Sciatic nerve (tissue), 2 donors: Measurements from ENCODE around the gene PDHX. TPM values are rescaled to one million over a fixed set of nuclear protein-coding genes. Genes with fewer than 3 reads are reported as not detected.

Experiments used
- ATAC-seq: fragments of 200-7000 bp; cut with Tn5 transposase; one replicate; pipeline ENCODE4 v1.9.1; 2020; ENCODE audit warnings: mild to moderate bottlenecking, moderate library complexity
- DNase-seq: peaks from one replicate; pipeline ENCODE4 v3.0.0-alpha.2; 2020; ENCODE audit warnings: low spot score
- intact Hi-C: fragments of 100-400 bp; cut with DNase I; formaldehyde crosslinking; loops from one replicate; pipeline ENCODE4 v1.14.2; 2022
- total RNA-seq: library from RNA; stranded (reverse); fragmentation: NEBNext Ultra II Directional; extraction: Animal tissue kit (Norgen Biotek cat#: 25700); gene quantifications from one replicate; pipeline ENCODE4 v1.2.1, GENCODE V29; 2021
- donor health status: DM: no; HTN: no; CAD: no.
- donor health status: DM: no; HTN: no; CAD: no.

The PDHX gene
- total RNA-seq, 1 donor from 2014 or later, result 37.0 TPM

GRCh38 chr11:34977089-34977912 is 60.9 kb downstream of the PDHX start:
- intact Hi-C loops, result no loop called here
- ATAC-seq, result no peak

DNA sequence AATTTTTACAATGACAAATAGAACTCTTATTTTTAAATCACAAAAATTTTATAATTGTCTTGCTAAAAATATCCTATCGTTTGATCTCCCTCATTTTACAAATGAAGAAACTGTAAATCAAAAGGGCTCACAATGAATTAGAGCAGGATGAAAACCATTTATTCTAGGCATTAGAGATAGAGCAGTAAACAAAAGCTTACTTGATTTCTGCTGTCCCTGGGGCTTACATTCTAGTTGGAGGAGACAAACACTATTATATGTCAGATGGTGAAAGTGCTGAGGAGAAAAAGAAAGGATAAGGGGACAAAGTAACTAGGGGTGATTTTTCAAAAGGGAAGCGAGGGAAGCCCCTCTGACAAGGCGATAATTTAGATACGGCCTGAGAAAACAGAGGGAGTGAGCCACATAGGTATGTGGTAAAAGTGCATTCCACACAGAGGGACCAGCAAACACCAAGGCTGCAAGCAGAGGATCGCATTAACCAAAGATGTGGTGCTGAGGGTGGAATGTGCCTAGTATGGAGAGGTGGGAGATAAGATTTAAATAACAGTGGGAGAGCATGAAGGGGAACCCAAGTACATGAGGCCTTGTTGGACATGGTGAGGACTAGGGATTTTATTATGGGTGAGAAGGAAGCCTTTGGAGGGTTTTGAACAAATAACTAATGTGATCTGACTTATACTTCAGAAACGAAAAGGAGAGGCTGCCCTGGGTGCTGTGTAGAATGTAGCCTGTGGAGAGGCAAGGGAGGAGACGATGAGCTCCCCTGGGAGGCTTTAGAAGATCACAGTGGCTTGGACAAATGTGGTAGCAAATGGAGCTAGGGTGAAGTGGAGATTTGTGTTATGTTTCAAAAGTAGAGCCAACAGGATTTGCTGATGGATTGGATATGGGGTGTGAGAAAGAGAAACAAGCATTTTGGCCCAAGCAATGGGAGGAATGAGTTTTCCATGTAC is 62.1 kb downstream of the PDHX start:
- ATAC-seq, result no peak
- DNase-seq, result no peak
- intact Hi-C loops, result no loop called here

More at GRCh38 chr11:34977089-34977912, 60.9 kb downstream of the PDHX start:
- DNase-seq, result no peak

DNA sequence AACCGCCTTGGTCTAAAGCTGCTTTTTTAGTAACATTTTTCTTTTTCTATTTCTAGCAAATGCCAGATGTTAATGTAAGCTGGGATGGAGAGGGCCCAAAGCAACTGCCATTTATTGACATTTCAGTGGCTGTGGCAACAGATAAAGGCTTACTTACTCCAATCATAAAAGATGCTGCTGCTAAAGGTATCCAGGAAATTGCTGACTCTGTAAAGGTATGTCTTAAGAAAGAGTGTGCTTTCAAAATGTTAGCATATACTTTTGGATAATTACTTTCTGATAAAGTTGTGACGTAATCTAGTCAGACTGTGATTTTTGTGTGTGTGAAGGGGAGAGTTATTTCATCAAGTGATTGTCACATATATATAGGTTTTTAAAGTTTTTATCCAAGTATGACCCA is 68.1 kb downstream of the PDHX start:
- intact Hi-C loops, result no loop called here
- DNase-seq, result no peak
- no peak for ATAC-seq

GRCh38 chr11:34986883-34987520 is 70.6 kb downstream of the PDHX start:
- ATAC-seq (no peak), DNase-seq (no peak)
- intact Hi-C loops, result no loop called here

GRCh38 chr11:34987617-34988016 is 71.2 kb downstream of the PDHX start:
- DNase-seq, result no peak
- intact Hi-C loops, result no loop called here
- no peak for ATAC-seq

- ATAC-seq, result no peak
- intact Hi-C loops, result no loop called here
- no peak for DNase-seq
Observed at GRCh38 chr11:34988294-34989255, 72.2 kb downstream of the PDHX start.

DNA sequence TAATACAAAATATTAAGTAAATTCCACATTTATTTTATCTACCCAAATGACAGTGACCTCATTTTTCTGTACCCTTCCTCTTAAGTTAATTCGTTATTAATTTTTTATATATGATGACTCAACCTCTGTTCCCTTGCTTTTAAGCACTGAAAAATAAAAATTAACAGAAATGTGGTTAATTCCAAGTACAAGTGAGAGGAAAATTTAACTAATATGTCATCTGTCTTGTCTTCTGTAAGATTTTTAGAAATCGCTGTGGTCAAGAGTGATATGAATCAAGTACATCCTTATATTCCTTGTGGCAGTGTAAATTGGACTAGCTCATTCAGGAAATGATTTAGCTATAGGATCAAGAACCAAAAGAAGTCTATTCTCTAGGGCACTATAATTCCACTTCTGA is 74.5 kb downstream of the PDHX start:
- DNase-seq (no peak), ATAC-seq (no peak)
- intact Hi-C loops, result no loop called here

GRCh38 chr11:34994854-34995253 is 78.4 kb downstream of the PDHX start:
- DNase-seq (no peak), ATAC-seq (no peak)
- intact Hi-C loops, result no loop called here

DNA sequence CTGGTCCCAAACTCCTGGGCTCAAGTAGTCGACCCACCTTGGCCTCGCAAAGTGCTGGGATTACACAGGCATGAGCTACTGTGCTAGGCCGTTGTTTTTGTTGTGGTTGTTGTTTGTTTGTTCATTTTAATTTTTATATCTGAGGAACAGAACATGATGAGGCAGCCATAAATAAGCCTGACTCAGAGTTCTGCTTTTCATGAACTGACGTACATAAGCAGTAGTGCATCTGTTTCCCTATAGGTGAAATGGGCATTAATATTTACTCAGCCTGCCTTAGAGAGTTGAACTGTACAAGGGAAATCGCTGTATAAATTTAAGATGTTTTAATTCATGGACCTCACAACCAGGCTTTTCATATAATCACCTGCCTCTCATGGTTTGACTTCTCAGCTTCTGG is 80.5 kb downstream of the PDHX start:
- no peak for DNase-seq
- intact Hi-C loops, result no loop called here
- no peak for ATAC-seq

GRCh38 chr11:34997952-34998528 is 81.6 kb downstream of the PDHX start:
- intact Hi-C loops, result no loop called here
- DNase-seq, result no peak
- ATAC-seq, result no peak

GRCh38 chr11:34999453-34999852 is 83.0 kb downstream of the PDHX start:
- ATAC-seq (no peak), DNase-seq (no peak)
- intact Hi-C loops, result no loop called here

DNA sequence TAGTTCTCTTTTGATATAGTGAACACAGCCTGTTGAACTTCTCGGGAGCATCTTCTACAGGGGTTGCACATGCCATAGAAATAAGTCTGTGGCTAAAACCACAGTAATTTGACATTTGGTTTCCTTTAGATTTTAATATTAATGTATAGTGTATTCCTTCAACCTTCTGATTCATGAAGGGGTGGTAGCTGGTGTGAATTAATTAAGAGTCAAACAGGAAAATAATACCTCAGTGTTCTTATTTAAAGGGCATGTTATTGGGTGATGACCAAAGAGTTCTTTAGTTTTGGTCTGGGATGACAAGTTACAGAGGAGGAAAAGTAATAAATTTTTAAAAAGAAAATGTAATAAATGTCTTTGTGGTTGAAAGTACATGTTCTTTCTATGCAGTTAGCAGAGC is 86.8 kb downstream of the PDHX start:
- intact Hi-C loops, result loop anchor here (10.0 kb wide), 1 partner anchor 232 kb away; no protein-coding TSS in a partner anchor
- ATAC-seq, result no peak

DNA sequence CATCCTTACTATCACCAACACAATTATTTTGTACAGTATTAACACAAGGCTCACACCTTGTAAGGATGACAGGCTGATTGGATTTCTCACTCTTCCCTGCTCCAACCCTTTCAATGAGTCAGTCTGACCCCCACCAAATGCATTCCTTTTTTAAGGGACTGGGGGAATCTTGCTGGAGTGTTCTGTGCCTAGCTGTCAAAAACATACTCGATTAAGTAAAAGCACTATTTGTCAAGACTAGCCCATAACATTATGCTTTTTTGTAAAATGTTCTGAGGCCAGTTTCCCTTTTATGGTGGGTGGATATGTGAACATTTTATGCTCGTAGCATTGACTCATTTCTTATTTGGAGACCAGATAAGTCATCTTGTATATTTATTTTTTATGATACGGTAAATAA is 87.2 kb downstream of the PDHX start:
- ATAC-seq, result no peak
- no peak for DNase-seq
- intact Hi-C loops, result loop anchor here (10.0 kb wide), 1 partner anchor 231 kb away; no protein-coding TSS in a partner anchor

More for the DNA sequence above, 86.8 kb downstream of the PDHX start:
- DNase-seq, result no peak

GRCh38 chr11:35005141-35005780 is 88.8 kb downstream of the PDHX start:
- ATAC-seq, result no peak
- no peak for DNase-seq
- intact Hi-C loops, result loop anchor here (10.0 kb wide), 1 partner anchor 230 kb away; no protein-coding TSS in a partner anchor

DNA sequence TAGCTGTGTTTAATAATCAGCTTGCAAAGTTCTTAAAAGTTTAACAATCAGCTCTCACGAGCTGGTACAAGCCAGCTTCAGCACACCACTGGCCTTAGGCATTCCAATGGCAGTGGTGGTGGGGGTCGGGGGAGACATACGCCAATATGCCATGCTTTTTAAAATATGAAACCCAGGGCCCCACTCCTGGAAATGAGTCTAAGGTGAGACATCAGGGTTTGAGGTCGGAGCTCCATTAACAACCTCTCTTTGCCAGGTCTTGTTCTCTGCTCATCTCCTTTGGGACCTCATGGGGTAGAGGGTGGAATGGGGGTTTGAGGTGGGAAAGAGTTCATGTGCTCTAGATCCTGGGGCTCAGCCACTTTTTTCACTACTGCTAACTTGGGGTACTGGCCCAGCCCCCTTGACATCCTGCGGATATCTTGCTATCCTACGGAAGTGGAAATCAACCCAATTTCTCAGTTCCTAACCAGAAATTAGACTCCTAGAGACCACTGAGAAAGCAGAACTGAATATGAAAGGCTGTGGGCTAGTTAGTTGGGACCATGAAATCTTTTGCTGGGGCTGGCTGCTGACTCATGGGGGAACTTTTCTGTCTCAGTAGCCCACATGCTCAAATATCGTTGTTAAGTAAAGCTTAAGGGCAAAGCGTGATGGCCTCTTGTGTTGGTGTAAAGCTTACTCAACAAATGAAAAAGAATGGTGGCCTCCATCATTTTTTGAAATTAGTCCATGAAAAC is 90.1 kb downstream of the PDHX start:
- no peak for DNase-seq
- ATAC-seq, result no peak
- intact Hi-C loops, result loop anchor here (10.0 kb wide), 1 partner anchor 228 kb away; no protein-coding TSS in a partner anchor

DNA sequence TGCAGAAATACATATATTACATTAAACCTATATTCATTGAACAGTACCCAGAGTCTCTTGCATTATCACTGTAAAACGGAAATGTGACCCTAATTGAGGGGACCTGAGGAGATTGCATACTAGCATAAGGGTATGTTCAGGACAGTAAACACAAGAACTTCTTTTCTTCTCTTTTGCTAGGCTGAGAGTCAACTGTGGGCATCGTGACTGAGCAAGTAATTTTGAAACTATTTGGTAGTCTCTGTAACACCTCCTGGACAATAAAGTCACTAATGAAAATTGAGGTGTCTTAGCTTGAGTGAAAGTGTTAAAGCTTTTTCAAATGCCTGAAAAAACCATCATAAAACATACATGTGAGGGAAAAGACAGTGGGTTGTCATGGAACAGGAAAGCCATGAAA is 90.9 kb downstream of the PDHX start:
- DNase-seq, result no peak
- intact Hi-C loops, result loop anchor here (10.0 kb wide), 1 partner anchor 228 kb away; no protein-coding TSS in a partner anchor
- no peak for ATAC-seq
